GM18505 (cell line): Measurements from ENCODE around the gene GCHFR.

ENCODE experiments used
- ATAC-seq: cut with Tn5 transposase; IDR thresholded peaks from one replicate; pipeline ENCODE4 v1.9.1; 2021; ENCODE audit not compliant: unreplicated experiment
- POLR2A ChIP-seq: IDR thresholded peaks from 4 replicates; pipeline ENCODE4 v1.6.1; 2011; ENCODE audit warnings: borderline replicate concordance; ENCODE audit not compliant: insufficient read depth, insufficient read length; ENCODE audit errors: extremely low read depth

Gene GCHFR

GRCh38 chr15:40763801-40764628 is at the start of gene GCHFR:
GCHFR (plus strand) TSS chr15:40764068; CDS start chr15:40764181, 113 bp downstream.
- peak; percentile 50 for ATAC-seq
- peak; percentile 81 for TF ChIP-seq POLR2A

- no peak for ATAC-seq
- TF ChIP-seq POLR2A = no peak
These were observed 49.7 kb upstream of the GCHFR start for GRCh38 chr15:40714144-40714543.

GRCh38 chr15:40716165-40716564 is 47.7 kb upstream of the GCHFR start:
- TF ChIP-seq POLR2A = no peak
- ATAC-seq = no peak

GRCh38 chr15:40721701-40722100 is 42.2 kb upstream of the GCHFR start:
- ATAC-seq = no peak
- no peak for TF ChIP-seq POLR2A

GRCh38 chr15:40722354-40722753 is 41.5 kb upstream of the GCHFR start:
- ATAC-seq = no peak
- TF ChIP-seq POLR2A = no peak

GRCh38 chr15:40722934-40723333 is 40.9 kb upstream of the GCHFR start:
- no peak for ATAC-seq
- no peak for TF ChIP-seq POLR2A

- ATAC-seq = no peak
- no peak for TF ChIP-seq POLR2A
These were observed 39.9 kb upstream of the GCHFR start for GRCh38 chr15:40723919-40724318.

- no peak for TF ChIP-seq POLR2A
- ATAC-seq = no peak
These were observed 32.8 kb upstream of the GCHFR start for GRCh38 chr15:40731034-40731433.

GRCh38 chr15:40736575-40736974 is 27.3 kb upstream of the GCHFR start:
- no peak for ATAC-seq
- no peak for TF ChIP-seq POLR2A

- no peak for TF ChIP-seq POLR2A
- ATAC-seq = no peak
These were observed 26.8 kb upstream of the GCHFR start for GRCh38 chr15:40737048-40737447.

- no peak for ATAC-seq
- no peak for TF ChIP-seq POLR2A
These were observed 24.8 kb upstream of the GCHFR start for GRCh38 chr15:40739047-40739446.

- TF ChIP-seq POLR2A = no peak
- ATAC-seq = no peak
These were observed 24.0 kb upstream of the GCHFR start for GRCh38 chr15:40739854-40740253.

- TF ChIP-seq POLR2A = no peak
- no peak for ATAC-seq
These were observed 20.4 kb upstream of the GCHFR start for GRCh38 chr15:40743485-40743901.
